Neural cell (in vitro differentiated cells): ENCODE measurements around the gene NAV1. TPM values are rescaled to one million over a fixed set of nuclear protein-coding genes. Genes with fewer than 3 reads are reported as not detected.

Experiments
- H2AFZ ChIP-seq: fragments of 200-600, 300-800 bp; sonication (generic), shearing (Covaris generic); 2 replicates; pipeline ENCODE4 v1.6.0; 2014; ENCODE audit warnings: low read depth, mild to moderate bottlenecking, antibody characterized with exemption, low read length, moderate library complexity
- H3F3A ChIP-seq: fragments of 200-600 bp; shearing (Covaris generic); 2 replicates; pipeline ENCODE4 v1.6.1; 2016; ENCODE audit warnings: mild to moderate bottlenecking, moderate library complexity, mixed read lengths, antibody characterized with exemption, low read length; ENCODE audit not compliant: insufficient read depth, poor library complexity, severe bottlenecking
- H3K27ac ChIP-seq: fragments of 200-600, 300-800 bp; sonication (generic), shearing (Covaris generic); 2 replicates; pipeline ENCODE4 v1.5.1; 2014; ENCODE audit warnings: mild to moderate bottlenecking, low read length, moderate library complexity
- H3K27me3 ChIP-seq: fragments of 300-800, 200-600 bp; sonication (generic), shearing (Covaris generic); 2 replicates; pipeline ENCODE4 v1.6.0; 2014; ENCODE audit warnings: mild to moderate bottlenecking, low read depth, low read length, moderate library complexity; ENCODE audit not compliant: insufficient read depth
- H3K36me3 ChIP-seq: fragments of 300-800, 200-600 bp; sonication (generic), shearing (Covaris generic); 2 replicates; pipeline ENCODE4 v1.5.1; 2014; ENCODE audit warnings: mild to moderate bottlenecking, antibody characterized with exemption, low read length, moderate library complexity; ENCODE audit not compliant: insufficient read depth
- H3K4me2 ChIP-seq: fragments of 300-800, 200-600 bp; sonication (generic), shearing (Covaris generic); 2 replicates; pipeline ENCODE4 v1.6.0; 2014; ENCODE audit warnings: mild to moderate bottlenecking, low read length
- H3K4me3 ChIP-seq: fragments of 300-800, 200-600 bp; sonication (generic), shearing (Covaris generic); 2 replicates; pipeline ENCODE4 v1.5.1; 2014; ENCODE audit warnings: mild to moderate bottlenecking, low read length, moderate library complexity
- H3K79me2 ChIP-seq: fragments of 200-600 bp; shearing (Covaris generic); replicated peaks from 2 replicates; pipeline ENCODE4 v1.6.0; 2014; ENCODE audit warnings: mild to moderate bottlenecking, low read length, moderate library complexity; ENCODE audit not compliant: insufficient read depth
- H3K9ac ChIP-seq: fragments of 300-800, 200-600 bp; sonication (generic), shearing (Covaris generic); 2 replicates; pipeline ENCODE4 v1.6.1; 2016; ENCODE audit warnings: mild to moderate bottlenecking, low read length, mixed read lengths
- H3K9me2 ChIP-seq: fragments of 200-600 bp; shearing (Covaris generic); 2 replicates; pipeline ENCODE4 v1.6.1; 2016; ENCODE audit warnings: mild to moderate bottlenecking, low read length, mixed read lengths; ENCODE audit not compliant: insufficient read depth
- H3K9me3 ChIP-seq: fragments of 200-600, 300-800 bp; sonication (generic), shearing (Covaris generic); 2 replicates; pipeline ENCODE4 v1.6.1; 2016; ENCODE audit warnings: mild to moderate bottlenecking, mixed run types, low read length, moderate library complexity, mixed read lengths
- H4K20me1 ChIP-seq: fragments of 200-600 bp; shearing (Covaris generic); 2 replicates; pipeline ENCODE4 v1.6.1; 2016; ENCODE audit warnings: mild to moderate bottlenecking, mixed run types; ENCODE audit not compliant: insufficient read depth
- CTCF ChIP-seq: fragments of 450-650 bp; IDR thresholded peaks from 2 replicates; pipeline ENCODE4 v1.5.1; 2014; ENCODE audit warnings: antibody characterized with exemption, mild to moderate bottlenecking, moderate library complexity; ENCODE audit not compliant: poor library complexity, severe bottlenecking
- EP300 ChIP-seq: fragments of 450-650 bp; conservative IDR thresholded peaks from 2 replicates; pipeline ENCODE4 v1.6.1; 2014; ENCODE audit warnings: antibody characterized with exemption, mild to moderate bottlenecking, moderate library complexity; ENCODE audit not compliant: poor library complexity, severe bottlenecking
- EZH2 ChIP-seq: fragments of 200-600, 300-800 bp; shearing (Covaris generic), sonication (generic); IDR thresholded peaks from 2 replicates; pipeline ENCODE4 v1.6.1; 2014; ENCODE audit warnings: antibody characterized with exemption, low read length, borderline replicate concordance, mild to moderate bottlenecking; ENCODE audit not compliant: insufficient read depth, poor library complexity, severe bottlenecking
- MXI1 ChIP-seq: fragments of 450-650 bp; conservative IDR thresholded peaks from 2 replicates; pipeline ENCODE4 v1.6.1; 2014; ENCODE audit warnings: antibody characterized with exemption, mild to moderate bottlenecking; ENCODE audit not compliant: poor library complexity, severe bottlenecking
- POLR2AphosphoS5 ChIP-seq: IDR thresholded peaks from 2 replicates; pipeline ENCODE4 v1.6.1; 2012
- RAD21 ChIP-seq: fragments of 450-650 bp; conservative IDR thresholded peaks from 2 replicates; pipeline ENCODE4 v1.6.1; 2014; ENCODE audit warnings: antibody characterized with exemption, mild to moderate bottlenecking, moderate library complexity
- REST ChIP-seq: IDR thresholded peaks from 2 replicates; pipeline ENCODE4 v1.6.1; 2012; ENCODE audit warnings: borderline replicate concordance
- SMC3 ChIP-seq: fragments of 450-650 bp; conservative IDR thresholded peaks from 2 replicates; pipeline ENCODE4 v1.6.1; 2014; ENCODE audit warnings: antibody characterized with exemption, mild to moderate bottlenecking, moderate library complexity; ENCODE audit not compliant: poor library complexity
- TAF1 ChIP-seq: IDR thresholded peaks from 2 replicates; pipeline ENCODE4 v1.6.1; 2012; ENCODE audit warnings: low read depth
- polyA plus RNA-seq: library from polyadenylated mRNA; depleted of rRNA; stranded (reverse); fragments of >200 nt; gene quantifications from 2 replicates; pipeline ENCODE4 v1.2.3, GENCODE V29; 2014

NAV1 gene
- polyA plus RNA-seq, 1 donor from 2014 or later: 33.2 TPM

DNA sequence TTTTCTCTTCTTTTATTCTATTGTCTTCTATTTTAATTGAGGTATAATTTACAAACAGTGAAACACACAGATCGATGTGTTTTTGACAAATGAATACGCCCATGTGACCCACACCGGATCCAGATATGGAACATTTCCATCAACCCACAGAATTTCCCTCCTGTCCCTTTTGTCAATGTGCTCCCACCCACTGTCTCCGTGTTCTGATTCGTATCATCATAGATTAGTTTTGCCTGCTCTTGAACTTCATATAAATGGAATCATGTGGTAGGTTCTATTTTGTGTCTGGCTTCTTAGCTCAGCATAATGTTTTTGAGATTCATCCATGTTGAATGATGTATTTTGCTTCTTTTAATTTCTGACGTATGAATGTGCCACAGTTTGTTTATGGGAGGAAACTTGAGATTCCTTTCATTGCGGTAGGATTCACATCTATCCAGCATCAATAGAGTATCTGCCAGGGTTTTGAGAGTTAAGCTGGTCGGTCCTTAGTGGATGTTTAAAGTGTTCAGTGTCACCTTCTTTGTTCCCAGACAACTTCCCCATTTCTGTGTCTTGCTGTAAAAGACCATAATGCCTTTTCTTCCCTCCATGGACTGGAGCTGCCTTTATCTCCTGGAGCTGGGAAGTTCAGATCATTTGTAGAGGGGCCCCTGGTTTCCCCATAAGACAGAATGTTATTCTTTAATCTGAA lies 14.7 kb downstream of the NAV1 start:
- H3K9me2 ChIP-seq: no peaks in the 10 kb centered on the region
- H3K4me2 ChIP-seq: no peak overlapping the region
- no peaks in the 10 kb centered on the region for H3K27me3 ChIP-seq
- H3K79me2 ChIP-seq: no peaks in the 10 kb centered on the region
- H3K9me3 ChIP-seq: no peaks in the 10 kb centered on the region
- no peaks in the 10 kb centered on the region for H4K20me1 ChIP-seq
- H3K27ac ChIP-seq: no peak overlapping the region
- TF ChIP-seq SMC3: no peak
- TF ChIP-seq CTCF: no peak
- TF ChIP-seq POLR2AphosphoS5: no peak
- no peak for TF ChIP-seq EZH2
- TF ChIP-seq RAD21: no peak
- TF ChIP-seq EP300: no peak
- no peaks in the 10 kb centered on the region for H3K36me3 ChIP-seq
- no peaks in the 10 kb centered on the region for H3F3A ChIP-seq
- H2AFZ ChIP-seq: no peak overlapping the region
- H3K9ac ChIP-seq: no peak overlapping the region
- no peak overlapping the region for H3K4me3 ChIP-seq

DNA sequence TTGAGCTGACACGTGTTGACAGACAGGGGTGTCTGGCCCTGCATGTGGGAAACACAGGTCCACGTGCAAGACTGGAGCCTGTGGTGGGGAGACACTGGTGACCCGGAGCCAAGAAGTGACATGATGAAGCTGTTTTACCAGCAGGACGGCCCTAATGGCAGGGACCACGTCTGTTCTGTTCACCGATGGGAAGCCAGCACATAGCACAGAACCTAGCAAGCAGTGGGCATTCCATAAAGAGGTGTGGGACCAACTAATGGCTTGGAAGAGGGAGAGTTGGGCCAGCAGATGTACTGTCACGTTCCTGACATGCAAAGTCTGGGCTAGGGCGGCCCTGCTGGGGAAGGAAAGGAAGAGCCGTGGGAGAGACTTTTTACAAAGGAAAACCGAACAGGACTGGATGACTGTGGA lies 15.3 kb downstream of the NAV1 start:
- H3K4me3 ChIP-seq: no peak overlapping the region
- no peak for TF ChIP-seq MXI1
- TF ChIP-seq EZH2: no peak
- no peak for TF ChIP-seq SMC3
- no peak for TF ChIP-seq CTCF
- no peak for TF ChIP-seq POLR2AphosphoS5
- no peak for TF ChIP-seq TAF1
- TF ChIP-seq EP300: no peak
- TF ChIP-seq REST: no peak
- TF ChIP-seq RAD21: no peak
- no peaks in the 10 kb centered on the region for H3K27me3 ChIP-seq
- H3K4me2 ChIP-seq: no peak overlapping the region
- H3F3A ChIP-seq: no peaks in the 10 kb centered on the region
- H2AFZ ChIP-seq: no peak overlapping the region
- H3K36me3 ChIP-seq: no peaks in the 10 kb centered on the region
- H3K9me2 ChIP-seq: no peaks in the 10 kb centered on the region
- no peaks in the 10 kb centered on the region for H3K79me2 ChIP-seq
- no peak overlapping the region for H3K27ac ChIP-seq
- H4K20me1 ChIP-seq: no peaks in the 10 kb centered on the region
- no peaks in the 10 kb centered on the region for H3K9me3 ChIP-seq
- H3K9ac ChIP-seq: no peak overlapping the region
